ENCODE data around the gene NPAS3. TPM values are rescaled to one million over a fixed set of nuclear protein-coding genes. Genes with fewer than 3 reads are reported as not detected.

The NPAS3 gene
- total and polyA plus RNA-seq, 2 of the 13 experiments (the other 11 are each of a cell fraction or from before 2014, with no cell fraction given), result not detected

GRCh38 chr14:33554988-33555387 lies 616.3 kb downstream of the NPAS3 start (continued):
- TF ChIP-seq, protein P1, sequence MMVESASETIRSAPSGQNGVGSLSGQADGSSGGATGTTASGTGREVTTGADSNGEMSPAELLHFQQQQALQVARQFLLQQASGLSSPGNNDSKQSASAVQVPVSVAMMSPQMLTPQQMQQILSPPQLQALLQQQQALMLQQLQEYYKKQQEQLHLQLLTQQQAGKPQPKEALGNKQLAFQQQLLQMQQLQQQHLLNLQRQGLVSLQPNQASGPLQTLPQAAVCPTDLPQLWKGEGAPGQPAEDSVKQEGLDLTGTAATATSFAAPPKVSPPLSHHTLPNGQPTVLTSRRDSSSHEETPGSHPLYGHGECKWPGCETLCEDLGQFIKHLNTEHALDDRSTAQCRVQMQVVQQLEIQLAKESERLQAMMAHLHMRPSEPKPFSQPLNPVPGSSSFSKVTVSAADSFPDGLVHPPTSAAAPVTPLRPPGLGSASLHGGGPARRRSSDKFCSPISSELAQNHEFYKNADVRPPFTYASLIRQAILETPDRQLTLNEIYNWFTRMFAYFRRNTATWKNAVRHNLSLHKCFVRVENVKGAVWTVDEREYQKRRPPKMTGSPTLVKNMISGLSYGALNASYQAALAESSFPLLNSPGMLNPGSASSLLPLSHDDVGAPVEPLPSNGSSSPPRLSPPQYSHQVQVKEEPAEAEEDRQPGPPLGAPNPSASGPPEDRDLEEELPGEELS (CRISPR knock-in tag; IDR thresholded peaks at IDR 0.05), result no peak

DNA sequence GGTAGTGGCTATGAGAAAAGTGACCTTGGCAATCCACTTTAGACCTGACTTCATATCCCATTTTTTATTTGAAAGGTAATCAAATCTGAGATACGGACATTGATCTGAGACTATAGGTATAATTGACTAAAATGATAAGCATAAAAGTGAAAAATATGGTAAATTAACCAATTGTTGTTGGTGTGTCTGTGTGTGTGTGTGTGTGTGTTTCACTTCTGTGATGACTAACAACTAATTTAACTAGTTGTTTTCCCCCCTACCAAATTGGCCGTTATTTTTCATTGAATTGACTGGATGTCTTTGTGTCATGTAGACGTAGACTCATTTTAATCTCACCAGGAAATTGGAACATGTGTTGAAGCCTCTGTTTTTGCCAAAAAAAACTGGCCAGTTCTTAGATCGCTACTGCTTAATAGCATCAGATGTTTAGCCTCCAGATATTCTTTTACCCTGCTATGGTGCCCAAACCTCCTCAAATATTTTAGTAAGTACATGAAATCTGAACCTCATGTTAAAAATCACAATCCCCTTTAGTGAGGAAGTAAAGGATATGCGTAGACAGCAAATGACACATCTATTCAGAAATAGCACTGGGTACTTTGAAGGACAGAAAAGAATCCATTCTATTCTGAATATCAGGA lies 617.2 kb downstream of the NPAS3 start:
- H2AFZ ChIP-seq (ENCODE audit: low read length), result no peak overlapping the region
- FAIRE-seq (no peak), DNase-seq (ENCODE audit: low spot score) (no peak), ATAC-seq (no peak)
- no peaks in the 10 kb centered on the region for H3K4me1 ChIP-seq (ENCODE audit: insufficient read depth, low read length)
- 4% methylated on average over 5 of the region's 5 CpGs for WGBS (ENCODE audit: low lambda C conversion rate)
- H3K79me2 ChIP-seq (ENCODE audit: insufficient read depth, low read length), result no peaks in the 10 kb centered on the region
- in situ Hi-C loops (cut with HindIII; ENCODE audit: extremely low pct_ligation_motif_present, low pct_unique_long_range_greater_than_20kb), result no loop called here
- no peaks in the 10 kb centered on the region for H3K36me3 ChIP-seq (replicated peaks in 1 of 2; ENCODE audit: control insufficient read depth in 1 of 2, insufficient read depth in 2 of 2, low read length in 2 of 2)
- BruUV-seq (replicated peaks), result no TSS peak
- H3K27me3 ChIP-seq (ENCODE audit: control insufficient read depth in 1 of 2, insufficient read depth in 2 of 2, low read length in 2 of 2), result no peaks in the 10 kb centered on the region
- CTCF ChIA-PET (ENCODE audit: low intra/inter-chr PET ratio, low total read pairs), result no interaction called here
- no peak overlapping the region for H3K4me2 ChIP-seq (ENCODE audit: low read depth, low read length)
- H3K27ac ChIP-seq (ENCODE audit: extremely low read length, insufficient read depth, low read length), result no peak overlapping the region
- H3K9ac ChIP-seq (ENCODE audit: insufficient read depth, low read depth, low read length), result no peak overlapping the region
- no peak overlapping the region for H3K4me3 ChIP-seq (replicated peaks in 1 of 3; ENCODE audit: insufficient read depth in 1 of 3, low read depth in 2 of 3, low read length in 3 of 3)
- POLR2A ChIA-PET, result no interaction called here
- TF ChIP-seq POLR2A (IDR thresholded peaks at IDR 0.05; ENCODE audit: insufficient read depth in 1 of 2, low read depth in 2 of 2, low read length in 2 of 2) (no peak), ZNF451 (CRISPR knock-in tag; IDR thresholded peaks at IDR 0.05) (no peak), ZNF510 (CRISPR knock-in tag; IDR thresholded peaks at IDR 0.05; ENCODE audit: low read depth) (no peak), ZNF781 (CRISPR knock-in tag; IDR thresholded peaks at IDR 0.05; ENCODE audit: borderline replicate concordance, not compliant biosample characterization) (no peak)
- no peaks in the 10 kb centered on the region for H3K9me3 ChIP-seq (ENCODE audit: low read length)
- no peaks in the 10 kb centered on the region for H4K20me1 ChIP-seq (ENCODE audit: insufficient read depth, low read length)
- intact Hi-C loops (cut with micrococcal nuclease; ENCODE audit: unreplicated experiment), result no loop called here

All from HepG2 (cell line).